GM13976 (cell line): Measurements from ENCODE around the gene CDK14.

Experiments
- DNase-seq: peaks from one replicate; pipeline ENCODE4 v3.0.0; 2012; ENCODE audit warnings: low spot score
- CTCF ChIP-seq: IDR thresholded peaks from 2 replicates; pipeline ENCODE4 v1.5.1; 2012; ENCODE audit warnings: borderline replicate concordance, mild to moderate bottlenecking; ENCODE audit not compliant: insufficient read depth; ENCODE audit errors: extremely low read depth, missing control alignments, control extremely low read depth
- in situ Hi-C: fragments of 300-500 bp; cut with MboI; formaldehyde crosslinking; loops from one replicate; pipeline ENCODE4 v1.12.0; 2022; ENCODE audit warnings: low sequenced_read_pairs, mixed read lengths, inconsistent platforms; ENCODE audit not compliant: unreplicated experiment

Gene CDK14

GRCh38 chr7:91247500-91247899 is 651.4 kb downstream of the CDK14 start:
- DNase-seq = no peak
- TF ChIP-seq CTCF = no peak
- in situ Hi-C loops = no loop called here

GRCh38 chr7:91248996-91249395 is 652.9 kb downstream of the CDK14 start:
- no peak for DNase-seq
- TF ChIP-seq CTCF = no peak
- in situ Hi-C loops = no loop called here

- in situ Hi-C loops = no loop called here
- no peak for TF ChIP-seq CTCF
- DNase-seq = no peak
Observed at GRCh38 chr7:91249506-91250233, 653.5 kb downstream of the CDK14 start.

- DNase-seq = no peak
- in situ Hi-C loops = no loop called here
- no peak for TF ChIP-seq CTCF
Observed at GRCh38 chr7:91250706-91251105, 654.6 kb downstream of the CDK14 start.

- DNase-seq = no peak
- TF ChIP-seq CTCF = no peak
Observed at GRCh38 chr7:91251877-91252276, 655.8 kb downstream of the CDK14 start.

More at GRCh38 chr7:91251877-91252276, 655.8 kb downstream of the CDK14 start:
- in situ Hi-C loops = no loop called here
